Panc1 (cell line): ENCODE results near the gene NKX2-1. TPM values are rescaled to one million over a fixed set of nuclear protein-coding genes. Genes with fewer than 3 reads are reported as not detected.

ENCODE experiments used
- ATAC-seq: fragments of 200-7000 bp; cut with Tn5 transposase; 2 replicates; pipeline ENCODE4 v1.9.1; 2020; ENCODE audit warnings: mild to moderate bottlenecking, moderate library complexity
- BruUV-seq: library from RNA; stranded (reverse); fragments of 400-500 nt; replicated peaks from 2 replicates; lab custom pipeline; 2021; lab: Mats Ljungman, UMichigan
- CTCF ChIA-PET: fragments of 300-600 bp; sonication (Branson Sonifier 250); formaldehyde crosslinking; loops from one replicate; lab custom pipeline; 2022; ENCODE audit warnings: antibody characterized with exemption; lab: Charles Lee
- POLR2A ChIA-PET: fragments of 300-600 bp; sonication (Branson Sonifier 250); formaldehyde crosslinking; loops from one replicate; lab custom pipeline; 2022; ENCODE audit warnings: antibody characterized with exemption; lab: Charles Lee
- DNase-seq: peaks from one replicate; pipeline ENCODE4 v3.0.0-alpha.2; 2010; ENCODE audit warnings: low read depth, low spot score
- H3K27ac ChIP-seq: 2 replicates; pipeline ENCODE4 v1.5.1; 2011; ENCODE audit warnings: mild to moderate bottlenecking, low read length, inconsistent platforms
- H3K27me3 ChIP-seq: fragments of 200-500 bp; sonication (Bioruptor generic); 2 replicates; pipeline ENCODE4 v1.6.0; 2014; ENCODE audit warnings: low read length, inconsistent platforms; ENCODE audit not compliant: control insufficient read depth, insufficient read depth
- H3K36me3 ChIP-seq: fragments of 200-500 bp; sonication (Bioruptor generic); 2 replicates; pipeline ENCODE4 v1.5.1; 2014; ENCODE audit warnings: inconsistent platforms, mild to moderate bottlenecking, low read length, moderate library complexity; ENCODE audit not compliant: control insufficient read depth, insufficient read depth
- H3K4me1 ChIP-seq: 2 replicates; pipeline ENCODE4 v1.5.1; 2011; ENCODE audit warnings: inconsistent platforms, mild to moderate bottlenecking, low read length, moderate library complexity; ENCODE audit not compliant: control insufficient read depth, insufficient read depth
- H3K4me3 ChIP-seq, 2 experiments: 2 replicates each; pipeline ENCODE4 v1.5.1; 2011 to 2012; ENCODE audit warnings: low read depth in 2 of 2, low read length in 2 of 2, mild to moderate bottlenecking in 2 of 2, inconsistent platforms in 1 of 2, moderate library complexity in 1 of 2
- H3K9me3 ChIP-seq: fragments of 200-500 bp; sonication (Bioruptor generic); 2 replicates; pipeline ENCODE4 v1.5.1; 2014; ENCODE audit warnings: low read depth, mild to moderate bottlenecking, inconsistent platforms, low read length, moderate library complexity; ENCODE audit not compliant: control insufficient read depth, insufficient read depth
- POLR2AphosphoS5 ChIP-seq: IDR thresholded peaks from 2 replicates; pipeline ENCODE4 v1.6.1; 2012; ENCODE audit warnings: mild to moderate bottlenecking, low read depth, low read length, moderate library complexity
- SIN3A ChIP-seq: IDR thresholded peaks from 2 replicates; pipeline ENCODE4 v1.6.1; 2012; ENCODE audit warnings: low read depth, mild to moderate bottlenecking, low read length, moderate library complexity, borderline replicate concordance; ENCODE audit not compliant: insufficient read depth
- TCF7L2 ChIP-seq: IDR thresholded peaks from 2 replicates; pipeline ENCODE4 v1.6.1; 2011; ENCODE audit warnings: mild to moderate bottlenecking, low read depth, low read length, inconsistent platforms
- in situ Hi-C: cut with HindIII; loops from 2 replicates; pipeline ENCODE4 v1.10.0; 2016; ENCODE audit warnings: low sequenced_read_pairs, low pct_unique_long_range_greater_than_20kb
- intact Hi-C: fragments of 100-400 bp; cut with micrococcal nuclease; formaldehyde crosslinking; loops from one replicate; pipeline ENCODE4 v1.10.0; 2022; ENCODE audit not compliant: unreplicated experiment
- total RNA-seq: library from RNA; stranded (reverse); gene quantifications from one replicate; pipeline ENCODE4 v1.2.1, GENCODE V29; 2021; ENCODE audit not compliant: unreplicated experiment
- TF ChIP-seq, protein P1 (sequence below): fragments of 450-650 bp; IDR thresholded peaks from 2 replicates; pipeline ENCODE4 v1.5.1; 2017; ENCODE audit warnings: mild to moderate bottlenecking
- TF ChIP-seq, protein P2 (sequence below), 2 experiments: IDR thresholded peaks; 2 replicates each; pipeline ENCODE4 v1.6.1; 2011 to 2012; ENCODE audit warnings: low read depth in 2 of 2, control low read depth in 1 of 2, low read length in 1 of 2, mild to moderate bottlenecking in 1 of 2, moderate library complexity in 1 of 2; ENCODE audit not compliant: insufficient read depth in 1 of 2

NKX2-1 gene
- total RNA-seq, 1 experiment from 2014 or later, result 0.13 TPM

DNA sequence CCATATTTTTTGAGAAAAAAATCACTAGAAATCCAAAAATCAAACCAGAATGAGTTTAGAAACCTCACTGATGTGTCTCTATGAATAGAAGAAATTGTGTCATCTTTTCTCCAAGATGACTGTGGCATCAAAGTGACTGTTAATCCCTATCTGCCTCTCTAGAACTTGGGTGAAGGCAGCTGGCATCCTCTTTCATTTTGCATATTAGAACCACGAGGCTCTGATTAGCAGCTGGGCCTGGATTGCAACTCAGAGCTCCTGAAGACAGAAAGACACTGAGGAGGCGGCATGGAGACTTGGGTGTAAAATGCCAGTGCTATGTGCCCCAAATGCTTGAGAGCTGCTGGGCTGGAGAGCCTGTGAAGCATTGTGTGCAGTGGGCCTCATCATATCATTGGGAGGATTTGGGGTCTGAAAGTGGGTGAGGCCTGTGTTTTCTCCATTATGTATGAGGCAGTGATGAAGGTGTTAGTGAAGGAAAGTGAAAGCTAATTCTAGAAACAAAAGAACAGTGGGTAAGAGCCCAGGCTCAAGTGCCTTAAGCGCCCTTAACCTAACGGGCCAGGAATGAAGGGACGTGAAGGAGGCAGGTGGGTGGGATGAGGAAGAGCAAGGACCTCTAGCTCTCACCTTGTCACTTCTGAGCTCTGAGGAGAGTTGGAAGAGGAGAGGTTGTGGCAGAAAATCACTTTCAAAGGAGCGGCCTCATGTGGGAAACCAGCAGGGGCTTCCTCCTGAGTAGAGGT lies 36.1 kb upstream of the NKX2-1 start:
- no peak overlapping the region for H3K4me3 ChIP-seq
- no peaks in the 10 kb centered on the region for H3K27me3 ChIP-seq
- ChIA-PET CTCF (no interaction called here), POLR2A (no interaction called here)
- DNase-seq, result no peak
- H3K36me3 ChIP-seq, result no peaks in the 10 kb centered on the region
- no peaks in the 10 kb centered on the region for H3K9me3 ChIP-seq
- H3K4me1 ChIP-seq, result no peaks in the 10 kb centered on the region
- intact Hi-C loops, result loop anchor here (10.0 kb wide), 1 partner anchor 181 kb away; no protein-coding TSS in a partner anchor
- ATAC-seq, result no peak
- no peak overlapping the region for H3K27ac ChIP-seq
- TF ChIP-seq SIN3A (no peak), POLR2AphosphoS5 (no peak), TCF7L2 (no peak)
- TF ChIP-seq, protein P1, sequence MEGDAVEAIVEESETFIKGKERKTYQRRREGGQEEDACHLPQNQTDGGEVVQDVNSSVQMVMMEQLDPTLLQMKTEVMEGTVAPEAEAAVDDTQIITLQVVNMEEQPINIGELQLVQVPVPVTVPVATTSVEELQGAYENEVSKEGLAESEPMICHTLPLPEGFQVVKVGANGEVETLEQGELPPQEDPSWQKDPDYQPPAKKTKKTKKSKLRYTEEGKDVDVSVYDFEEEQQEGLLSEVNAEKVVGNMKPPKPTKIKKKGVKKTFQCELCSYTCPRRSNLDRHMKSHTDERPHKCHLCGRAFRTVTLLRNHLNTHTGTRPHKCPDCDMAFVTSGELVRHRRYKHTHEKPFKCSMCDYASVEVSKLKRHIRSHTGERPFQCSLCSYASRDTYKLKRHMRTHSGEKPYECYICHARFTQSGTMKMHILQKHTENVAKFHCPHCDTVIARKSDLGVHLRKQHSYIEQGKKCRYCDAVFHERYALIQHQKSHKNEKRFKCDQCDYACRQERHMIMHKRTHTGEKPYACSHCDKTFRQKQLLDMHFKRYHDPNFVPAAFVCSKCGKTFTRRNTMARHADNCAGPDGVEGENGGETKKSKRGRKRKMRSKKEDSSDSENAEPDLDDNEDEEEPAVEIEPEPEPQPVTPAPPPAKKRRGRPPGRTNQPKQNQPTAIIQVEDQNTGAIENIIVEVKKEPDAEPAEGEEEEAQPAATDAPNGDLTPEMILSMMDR, result no peak
- TF ChIP-seq, protein P2, sequence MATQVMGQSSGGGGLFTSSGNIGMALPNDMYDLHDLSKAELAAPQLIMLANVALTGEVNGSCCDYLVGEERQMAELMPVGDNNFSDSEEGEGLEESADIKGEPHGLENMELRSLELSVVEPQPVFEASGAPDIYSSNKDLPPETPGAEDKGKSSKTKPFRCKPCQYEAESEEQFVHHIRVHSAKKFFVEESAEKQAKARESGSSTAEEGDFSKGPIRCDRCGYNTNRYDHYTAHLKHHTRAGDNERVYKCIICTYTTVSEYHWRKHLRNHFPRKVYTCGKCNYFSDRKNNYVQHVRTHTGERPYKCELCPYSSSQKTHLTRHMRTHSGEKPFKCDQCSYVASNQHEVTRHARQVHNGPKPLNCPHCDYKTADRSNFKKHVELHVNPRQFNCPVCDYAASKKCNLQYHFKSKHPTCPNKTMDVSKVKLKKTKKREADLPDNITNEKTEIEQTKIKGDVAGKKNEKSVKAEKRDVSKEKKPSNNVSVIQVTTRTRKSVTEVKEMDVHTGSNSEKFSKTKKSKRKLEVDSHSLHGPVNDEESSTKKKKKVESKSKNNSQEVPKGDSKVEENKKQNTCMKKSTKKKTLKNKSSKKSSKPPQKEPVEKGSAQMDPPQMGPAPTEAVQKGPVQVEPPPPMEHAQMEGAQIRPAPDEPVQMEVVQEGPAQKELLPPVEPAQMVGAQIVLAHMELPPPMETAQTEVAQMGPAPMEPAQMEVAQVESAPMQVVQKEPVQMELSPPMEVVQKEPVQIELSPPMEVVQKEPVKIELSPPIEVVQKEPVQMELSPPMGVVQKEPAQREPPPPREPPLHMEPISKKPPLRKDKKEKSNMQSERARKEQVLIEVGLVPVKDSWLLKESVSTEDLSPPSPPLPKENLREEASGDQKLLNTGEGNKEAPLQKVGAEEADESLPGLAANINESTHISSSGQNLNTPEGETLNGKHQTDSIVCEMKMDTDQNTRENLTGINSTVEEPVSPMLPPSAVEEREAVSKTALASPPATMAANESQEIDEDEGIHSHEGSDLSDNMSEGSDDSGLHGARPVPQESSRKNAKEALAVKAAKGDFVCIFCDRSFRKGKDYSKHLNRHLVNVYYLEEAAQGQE (IDR thresholded peaks at IDR 0.05; ENCODE audit: insufficient read depth in 1 of 2, low read depth in 2 of 2, low read length in 1 of 2), result no peak
- in situ Hi-C loops, result no loop called here
- no TSS peak for BruUV-seq

DNA sequence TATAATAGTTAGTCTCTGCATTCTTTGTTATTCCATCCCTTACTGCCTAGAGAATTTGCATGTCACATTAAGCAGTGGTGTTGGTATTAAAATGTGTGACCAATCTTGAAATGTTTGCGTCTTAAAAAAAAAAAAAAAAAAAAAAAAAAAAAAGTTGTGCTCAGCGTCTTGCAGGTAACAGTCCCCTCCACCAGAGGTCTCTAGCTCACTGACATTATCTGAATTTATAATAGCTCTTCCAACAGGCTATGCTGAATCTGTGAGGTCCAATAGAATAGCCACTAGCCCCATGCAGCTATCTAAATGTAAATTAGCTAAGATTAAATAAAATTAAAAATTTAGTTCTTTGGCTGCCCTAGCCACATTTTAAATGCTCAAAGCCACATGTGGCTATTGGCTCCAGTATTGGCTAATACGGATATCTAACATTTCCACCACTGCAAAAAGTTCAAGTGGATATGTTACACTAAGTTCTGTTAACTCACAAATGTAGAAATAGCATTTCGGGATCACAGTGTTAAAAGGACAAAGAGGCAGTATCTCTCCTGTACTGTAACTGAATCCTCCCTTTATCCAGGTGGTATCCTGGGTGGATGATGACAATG lies 33.7 kb upstream of the NKX2-1 start:
- Histone ChIP-seq H3K4me1 (no peaks in the 10 kb centered on the region), H3K4me3 (no peak overlapping the region), H3K27me3 (no peaks in the 10 kb centered on the region), H3K36me3 (no peaks in the 10 kb centered on the region), H3K27ac (no peak overlapping the region), H3K9me3 (no peaks in the 10 kb centered on the region)
- ChIA-PET POLR2A (interaction anchor here (0.6 kb wide), 2 partner anchors 52 to 597 kb away, joined by 14 to 22 read pairs; no protein-coding TSS in a partner anchor), CTCF (interaction anchor here (0.5 to 1.6 kb wide), 19 partner anchors 12 to 672 kb away, joined by 3 to 18 read pairs (median 4); no protein-coding TSS in a partner anchor)
- in situ Hi-C loops, result no loop called here
- ATAC-seq, result no peak
- TF ChIP-seq, protein P2 (IDR thresholded peaks at IDR 0.05; ENCODE audit: insufficient read depth in 1 of 2, low read depth in 2 of 2, low read length in 1 of 2), result no peak
- TF ChIP-seq POLR2AphosphoS5 (no peak), TCF7L2 (no peak)
- TF ChIP-seq, protein P1, result peak; percentile 67; the same call in 1 of the 2 replicates
- peak; percentile 30 for DNase-seq
- intact Hi-C loops, result loop anchor here (2.0 to 10.0 kb wide), 3 partner anchors 51 to 594 kb away; no protein-coding TSS in a partner anchor
- BruUV-seq, result no TSS peak
